ENCODE results near the gene FAM124A.

FAM124A gene, protein sequence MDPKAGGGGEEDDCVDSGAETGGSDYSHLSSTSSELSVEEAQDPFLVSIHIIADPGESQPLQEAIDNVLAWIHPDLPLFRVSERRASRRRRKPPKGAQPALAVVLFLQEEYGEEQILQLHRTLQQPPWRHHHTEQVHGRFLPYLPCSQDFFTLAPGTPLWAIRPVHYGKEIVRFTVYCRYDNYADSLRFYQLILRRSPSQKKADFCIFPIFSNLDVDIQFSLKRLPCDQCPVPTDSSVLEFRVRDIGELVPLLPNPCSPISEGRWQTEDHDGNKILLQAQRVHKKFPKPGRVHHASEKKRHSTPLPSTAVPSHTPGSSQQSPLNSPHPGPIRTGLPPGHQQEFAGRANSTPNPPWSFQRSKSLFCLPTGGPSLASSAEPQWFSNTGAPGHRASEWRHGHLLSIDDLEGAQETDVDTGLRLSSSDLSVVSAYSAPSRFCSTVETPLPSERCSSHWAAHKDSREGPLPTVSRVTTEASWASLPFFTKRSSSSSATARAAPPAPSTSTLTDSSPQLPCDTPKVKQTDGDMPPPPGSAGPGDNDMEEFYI

DNA sequence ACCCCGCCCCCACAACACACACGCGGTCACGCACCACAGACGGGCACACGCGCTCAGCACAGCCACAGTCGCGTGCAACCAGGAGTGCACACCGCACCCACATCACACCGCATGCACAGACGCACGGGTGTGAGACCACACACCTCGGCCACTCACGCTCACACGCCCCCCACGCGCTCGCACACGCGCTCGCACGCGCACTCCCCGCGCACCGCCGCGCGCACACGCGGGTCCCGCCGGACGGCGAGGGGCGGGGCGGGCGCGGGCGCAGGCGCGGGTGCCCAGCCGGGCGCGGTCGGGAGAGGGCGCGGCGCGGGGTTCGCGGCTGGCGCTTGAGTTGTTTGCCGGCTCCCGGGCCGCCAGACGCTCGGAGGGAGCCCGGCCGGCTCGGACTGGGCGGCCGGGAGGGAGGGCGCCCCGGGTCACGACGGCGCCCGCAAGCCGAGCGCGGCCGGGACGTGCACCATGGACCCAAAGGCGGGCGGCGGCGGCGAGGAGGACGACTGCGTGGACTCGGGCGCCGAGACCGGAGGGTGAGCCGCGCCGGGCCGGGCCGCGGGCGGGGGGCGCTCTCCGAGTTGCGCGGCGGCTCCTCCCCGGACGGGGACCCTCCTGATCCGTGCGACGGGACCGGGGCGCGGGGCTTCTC is at the start of gene FAM124A:
FAM124A (plus strand) TSS at position 362 of the 649 bp plus-strand sequence; CDS start at position 466, 104 bp downstream.
- DNase-seq: no peak

DNA sequence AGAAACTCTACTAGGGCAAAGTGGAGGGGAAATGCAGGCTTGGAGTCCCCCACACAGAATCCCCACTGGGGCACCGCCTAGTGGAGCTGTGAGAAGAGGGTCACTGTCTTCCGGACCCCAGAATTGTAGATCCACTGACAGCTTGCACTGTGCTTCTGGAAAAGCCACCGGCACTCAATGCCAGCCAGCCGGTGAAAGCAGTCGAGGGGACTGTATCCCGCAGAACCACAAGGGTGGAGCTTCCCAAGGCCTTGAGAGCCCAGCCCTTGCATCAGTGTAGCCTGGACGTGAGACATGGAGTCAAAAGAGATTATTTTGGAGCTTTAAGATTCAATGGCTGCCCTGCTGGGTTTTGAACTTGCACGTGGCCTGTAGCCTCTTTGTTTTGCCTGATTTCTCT is 47.2 kb upstream of the FAM124A start:
- no peak for DNase-seq

DNA sequence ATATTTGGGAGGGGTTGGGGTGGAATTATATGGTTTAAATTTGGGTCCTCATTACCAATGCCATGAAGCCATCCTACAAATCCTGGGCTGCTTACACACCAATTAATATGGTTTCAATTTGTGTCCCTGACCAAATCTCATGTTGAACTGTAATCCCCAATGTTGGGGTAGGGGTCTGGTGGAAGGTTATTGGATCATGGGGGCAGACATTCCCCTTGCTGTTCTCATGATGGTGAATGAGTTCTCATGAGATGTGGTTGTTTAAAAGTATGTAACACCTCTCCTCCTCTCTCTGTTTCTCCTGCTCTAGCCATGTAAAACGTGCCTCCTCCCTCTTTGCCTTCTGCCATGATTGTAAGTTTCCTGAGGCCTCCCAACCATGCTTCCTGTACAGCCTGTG is 46.6 kb upstream of the FAM124A start:
- DNase-seq: no peak

DNA sequence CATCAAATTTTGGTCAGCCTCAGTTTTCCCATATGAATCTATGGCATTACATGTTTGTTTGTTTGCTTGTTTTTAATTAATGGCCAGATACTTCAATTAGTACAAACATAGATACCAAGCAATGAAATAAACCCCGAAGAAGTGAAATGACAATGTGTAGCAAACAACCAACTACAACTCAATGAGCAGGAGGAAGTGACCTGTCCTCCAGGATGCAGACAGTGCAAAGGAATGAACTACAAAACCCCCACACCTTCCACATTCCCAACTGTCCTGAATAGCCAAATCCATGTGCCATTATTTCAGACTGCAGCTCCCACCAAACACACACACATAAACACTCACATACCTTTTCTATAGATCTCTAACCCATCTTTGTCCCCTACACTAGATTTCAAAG is 45.0 kb upstream of the FAM124A start:
- no peak for DNase-seq

DNA sequence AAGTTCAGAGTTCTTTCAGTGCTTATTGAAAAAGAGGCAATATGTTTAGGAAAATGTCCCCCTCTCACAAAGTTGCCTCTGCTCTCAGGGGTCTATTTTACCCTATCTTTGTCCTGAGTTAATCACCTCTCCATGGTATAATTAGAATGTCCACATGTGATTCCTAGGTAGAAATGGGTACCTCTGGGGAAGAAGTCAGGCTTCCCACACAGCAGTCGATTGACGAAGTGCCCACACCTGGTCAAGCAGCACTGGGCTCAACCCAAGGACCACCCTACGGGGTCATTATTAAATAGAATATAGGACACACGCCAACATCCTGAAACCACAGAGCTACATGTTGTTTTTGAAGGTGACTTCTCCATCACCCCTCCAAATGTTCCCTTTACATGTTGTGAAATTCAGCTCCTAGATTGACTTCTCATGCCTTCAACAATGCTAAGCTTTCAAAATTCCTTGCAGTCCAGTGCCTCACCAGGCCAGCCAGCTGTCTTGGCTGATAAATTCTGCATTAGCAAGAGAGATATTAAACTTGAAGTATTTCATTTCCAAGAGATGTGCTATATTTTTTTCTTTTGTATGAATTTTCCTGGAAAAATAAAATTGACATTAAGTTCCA is 43.6 kb upstream of the FAM124A start:
- DNase-seq: no peak

DNA sequence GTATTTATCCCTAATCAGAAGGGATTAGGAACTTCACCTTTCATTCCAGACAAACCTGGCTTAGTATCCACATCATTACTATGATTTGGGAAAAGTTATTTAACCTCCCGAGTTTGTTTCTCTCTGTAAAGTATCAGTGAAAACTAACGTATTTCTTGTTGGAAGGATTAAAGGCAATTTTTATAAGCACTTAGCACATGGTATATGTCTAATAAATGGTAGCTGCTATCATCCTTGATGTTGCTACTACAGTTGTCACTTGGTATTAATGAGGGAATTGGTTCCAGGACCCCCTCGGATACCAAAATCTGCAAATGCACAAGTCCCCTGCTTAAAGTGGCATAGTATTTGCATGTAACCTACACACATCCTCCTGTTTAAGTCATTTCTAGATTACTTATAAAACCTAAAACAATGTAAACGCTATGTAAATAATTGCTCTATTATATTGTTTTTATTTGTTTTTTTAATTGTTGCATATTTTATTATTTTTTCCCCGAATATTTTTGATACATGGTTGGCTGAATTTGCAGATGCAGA is 42.7 kb upstream of the FAM124A start:
- DNase-seq: no peak

DNA sequence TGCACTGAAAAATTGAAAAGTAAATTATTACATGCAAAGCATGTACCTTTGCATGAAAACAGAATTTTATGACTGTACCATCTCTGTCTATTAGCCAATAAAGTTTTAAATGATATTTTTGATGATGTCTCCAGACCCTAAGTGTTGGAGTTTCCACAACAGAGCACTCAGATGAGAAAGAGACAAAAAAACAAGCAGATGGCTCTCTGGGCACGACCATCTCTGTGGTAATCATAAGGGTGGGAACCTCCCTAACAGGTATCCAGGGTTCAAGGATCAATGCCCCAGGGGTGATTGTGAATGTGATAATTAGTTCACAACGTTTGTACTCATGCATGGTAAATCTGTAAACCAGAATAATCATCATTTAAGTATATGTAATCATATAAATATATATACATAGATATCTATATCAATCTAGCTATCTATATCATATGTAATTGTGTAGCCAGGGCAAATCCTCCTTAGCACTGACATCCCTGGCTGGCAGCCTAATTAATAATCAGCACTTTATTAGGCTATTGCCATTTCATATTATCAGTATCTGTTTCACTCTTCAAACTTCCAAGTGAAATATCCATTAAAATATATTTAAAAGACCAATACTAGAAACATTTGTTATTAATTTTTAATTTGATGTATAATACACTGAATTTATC is 41.2 kb upstream of the FAM124A start:
- no peak for DNase-seq

DNA sequence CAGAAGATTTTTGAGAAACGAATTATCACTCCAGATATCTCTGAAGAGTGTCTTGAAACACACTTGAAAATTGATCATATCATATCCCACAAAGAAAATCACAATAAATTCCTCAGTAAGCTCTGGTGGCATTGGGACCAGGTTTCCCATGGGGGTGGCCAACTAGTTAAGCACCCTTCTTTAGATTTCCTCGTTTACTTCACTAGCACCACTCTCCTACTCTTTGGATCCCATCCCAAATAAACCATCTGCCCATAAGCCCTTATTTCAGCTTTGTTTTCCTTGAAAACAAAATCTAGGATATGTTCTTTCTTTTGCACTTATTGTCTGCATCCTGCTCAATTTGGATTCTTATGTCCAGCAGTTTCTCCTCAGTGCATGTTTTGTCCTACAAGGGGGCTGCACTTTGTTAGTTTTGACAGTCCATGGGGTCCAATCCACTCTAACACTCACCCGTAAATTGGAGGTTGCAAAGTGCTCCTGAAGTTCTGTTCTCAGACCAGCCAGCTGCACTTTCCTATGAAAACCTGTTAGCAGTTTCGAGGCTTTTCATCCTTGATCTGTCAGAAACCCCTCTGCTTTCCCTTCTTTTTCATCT is 40.3 kb upstream of the FAM124A start:
- no peak for DNase-seq

DNA sequence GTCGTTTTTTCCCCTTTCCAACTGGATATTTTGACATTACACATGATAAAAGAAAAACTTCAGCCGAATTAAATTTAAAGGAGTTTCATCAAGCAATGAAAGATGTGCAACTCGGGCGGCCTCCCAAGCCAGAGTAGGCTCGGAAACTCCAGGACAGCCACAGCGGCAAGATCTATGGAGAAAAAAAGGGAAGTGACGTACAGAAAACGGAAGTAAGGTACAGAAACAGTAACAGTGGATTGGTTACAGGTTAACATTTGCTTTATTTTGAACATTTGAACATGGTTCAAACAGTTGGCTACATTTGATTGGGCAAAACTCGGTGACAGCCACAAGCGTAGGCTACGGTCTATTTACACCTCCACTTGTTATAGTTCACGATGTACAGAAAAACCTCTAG is 30.5 kb upstream of the FAM124A start:
- no peak for DNase-seq

DNA sequence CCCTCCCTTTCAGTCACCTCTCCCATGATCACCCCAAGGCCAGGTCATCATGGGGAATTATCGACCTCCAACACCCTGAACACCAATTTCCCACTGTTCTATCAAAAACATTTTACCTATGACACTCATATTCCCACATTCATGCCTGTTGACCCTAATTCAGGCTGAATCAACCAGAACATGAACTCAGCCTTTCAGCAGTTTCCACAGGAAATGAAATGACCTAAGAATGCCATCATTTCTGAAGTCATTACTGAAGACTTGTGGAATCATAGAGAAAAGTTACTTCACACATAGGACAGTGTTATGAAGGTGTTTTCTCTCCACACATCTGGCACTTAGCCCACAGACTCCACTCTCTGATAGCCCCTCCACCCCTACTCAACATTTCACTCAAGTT is 29.9 kb upstream of the FAM124A start:
- no peak for DNase-seq

DNA sequence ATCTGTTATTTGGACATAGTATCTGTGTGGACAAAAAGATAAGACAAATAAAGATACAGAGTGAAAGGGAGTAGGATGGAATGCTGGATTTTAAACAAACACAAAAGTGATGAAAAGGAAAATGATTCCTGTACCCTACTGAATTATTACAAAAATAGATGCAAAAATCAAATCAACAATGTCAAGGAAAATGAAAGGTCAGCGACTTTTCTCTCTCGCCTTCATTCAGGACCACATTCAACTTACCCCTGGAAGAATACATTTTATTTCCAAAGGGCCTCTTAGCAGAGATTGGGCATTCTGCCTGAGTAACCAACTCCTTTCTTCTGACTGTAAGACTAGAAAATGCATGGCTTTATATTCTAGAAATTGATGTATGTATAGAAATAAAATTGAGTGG is 28.8 kb upstream of the FAM124A start:
- DNase-seq: no peak

DNA sequence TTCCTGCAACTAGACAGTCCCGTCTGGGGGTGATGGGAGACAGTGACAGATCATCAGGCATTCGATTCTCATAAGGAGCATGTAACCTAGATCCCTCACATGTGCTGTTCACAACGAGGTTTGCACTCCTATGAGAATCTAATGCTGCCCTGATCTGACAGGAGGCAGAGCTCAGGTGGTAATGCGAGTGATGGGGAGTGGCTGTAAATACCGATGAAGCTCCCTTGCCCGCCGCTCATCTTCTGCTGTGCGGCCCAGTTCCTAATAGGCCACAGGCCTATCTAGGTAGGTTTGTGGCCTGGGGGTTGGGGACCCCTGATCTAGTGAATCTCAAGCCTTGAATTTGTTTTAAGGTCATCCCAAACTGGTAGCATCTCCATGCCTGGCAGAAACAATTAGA is 27.3 kb upstream of the FAM124A start:
- DNase-seq: no peak

DNA sequence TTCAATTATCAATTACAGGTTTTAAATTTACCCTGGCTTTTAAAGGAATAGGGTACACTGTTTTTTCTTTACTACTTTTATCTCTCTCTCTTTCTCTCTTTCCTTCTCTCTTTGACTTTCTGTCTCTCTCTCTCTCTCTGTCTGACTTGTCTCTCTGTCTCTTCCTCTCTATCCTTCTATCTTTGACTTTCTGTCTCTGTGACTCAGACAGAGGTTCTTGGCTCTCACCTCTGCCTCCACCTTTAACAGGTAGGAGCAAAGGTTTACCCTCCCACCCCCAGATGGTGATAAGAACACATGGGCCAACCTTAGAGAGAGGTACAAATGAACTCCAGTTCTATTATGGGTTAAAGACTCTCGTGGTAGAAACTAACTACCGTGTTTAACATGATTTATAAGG is 20.3 kb upstream of the FAM124A start:
- no peak for DNase-seq

DNA sequence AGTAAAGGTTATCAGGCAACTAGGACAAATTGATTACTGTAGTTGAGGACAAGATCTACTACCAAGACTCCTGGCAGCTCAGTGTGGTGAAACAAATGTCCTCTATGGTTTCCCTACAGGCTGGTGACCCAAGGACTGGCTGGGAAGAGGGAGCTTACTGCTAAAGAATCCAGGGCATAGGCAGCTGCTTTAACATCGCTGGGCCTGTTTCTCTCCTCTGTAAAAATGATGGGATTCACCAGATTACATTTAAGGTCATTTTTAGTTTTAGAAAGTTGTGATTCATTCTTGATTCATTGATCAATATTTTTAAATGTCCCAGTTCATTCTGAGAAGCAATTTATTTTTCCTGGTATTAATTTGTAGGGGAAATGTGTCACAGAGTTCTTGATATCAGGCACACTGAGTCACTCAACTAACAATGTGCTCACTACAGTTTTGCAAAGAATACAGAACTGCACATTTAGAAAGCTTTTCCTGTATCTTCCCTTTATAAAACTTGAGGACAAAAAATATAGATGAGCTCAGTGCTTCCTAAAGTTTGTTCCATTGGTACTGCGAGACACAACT is 19.6 kb upstream of the FAM124A start:
- DNase-seq: no peak

DNA sequence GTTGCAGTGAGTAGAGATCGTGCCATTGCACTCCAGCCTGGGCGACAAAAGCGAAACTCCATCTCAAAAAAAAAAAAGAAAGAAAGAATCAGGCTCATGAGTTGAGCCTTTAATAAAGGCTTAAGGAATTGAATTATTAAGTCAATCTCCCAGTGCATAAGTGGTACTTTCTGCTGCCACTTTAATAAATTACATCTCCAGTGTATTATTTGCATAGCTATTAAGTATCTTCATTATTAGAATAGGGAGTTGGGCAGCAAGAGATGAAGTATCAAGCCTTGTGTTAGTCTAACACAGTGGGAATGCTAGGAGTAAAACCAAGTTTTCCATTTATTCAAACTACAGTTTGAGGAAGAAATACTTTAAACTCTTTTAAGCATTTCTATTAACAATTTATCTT is 15.6 kb upstream of the FAM124A start:
- DNase-seq: no peak

DNA sequence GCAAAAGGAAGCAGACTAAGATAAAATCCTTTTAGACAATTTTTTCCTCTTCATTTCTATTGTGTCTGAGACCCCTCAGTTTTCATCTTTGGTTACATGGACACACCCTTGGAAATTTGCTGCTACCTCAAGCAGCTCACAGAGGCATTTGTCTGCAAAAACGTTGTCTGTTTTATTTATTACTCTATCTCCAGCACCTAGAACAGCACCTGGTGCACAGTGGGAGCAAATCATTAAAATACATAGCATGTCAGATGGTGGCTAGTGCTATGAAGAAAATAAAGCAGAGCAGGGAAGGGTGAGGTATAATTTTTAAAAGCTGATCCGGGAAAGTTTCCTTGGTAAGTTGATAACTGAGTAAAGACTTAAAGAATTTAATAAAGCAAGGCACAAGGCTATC is 14.3 kb upstream of the FAM124A start:
- DNase-seq: no peak

DNA sequence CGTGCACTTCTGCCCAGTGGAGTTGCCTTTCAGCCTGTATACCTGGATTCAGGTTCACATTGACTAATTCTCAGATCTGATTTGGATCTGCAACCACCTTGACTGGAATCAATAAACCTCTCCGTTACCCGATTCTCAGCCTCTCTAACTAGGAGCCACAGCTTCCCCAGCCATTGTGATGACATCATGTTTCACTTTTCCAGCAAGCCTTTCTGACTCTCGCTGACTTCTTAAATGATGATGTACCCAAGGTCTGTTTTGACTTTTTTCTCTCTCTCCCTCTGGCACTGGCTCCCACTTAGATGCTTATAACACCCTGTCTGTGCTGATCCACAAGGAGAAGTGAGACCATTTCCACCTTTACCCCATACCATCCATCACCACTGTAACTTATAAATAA is 13.5 kb upstream of the FAM124A start:
- DNase-seq: no peak

DNA sequence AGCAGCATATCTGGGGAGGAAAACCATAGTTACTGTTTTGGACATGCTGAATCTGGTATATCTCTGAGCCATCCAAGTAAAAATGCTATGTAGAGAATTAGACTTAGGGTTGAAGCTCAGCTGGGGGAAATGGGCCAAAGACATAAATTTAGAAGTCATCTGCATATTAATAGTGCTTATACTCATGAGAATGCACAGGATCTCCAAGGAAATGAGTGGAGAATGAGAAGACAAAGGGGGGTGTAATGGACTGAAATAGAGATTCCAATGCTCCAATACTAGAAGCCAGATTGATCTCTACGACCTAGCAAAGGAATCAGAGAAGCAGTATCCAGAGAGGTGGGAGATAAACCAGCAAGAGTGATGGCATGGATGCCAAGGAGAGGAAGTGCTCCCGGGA is 10.3 kb upstream of the FAM124A start:
- DNase-seq: no peak

DNA sequence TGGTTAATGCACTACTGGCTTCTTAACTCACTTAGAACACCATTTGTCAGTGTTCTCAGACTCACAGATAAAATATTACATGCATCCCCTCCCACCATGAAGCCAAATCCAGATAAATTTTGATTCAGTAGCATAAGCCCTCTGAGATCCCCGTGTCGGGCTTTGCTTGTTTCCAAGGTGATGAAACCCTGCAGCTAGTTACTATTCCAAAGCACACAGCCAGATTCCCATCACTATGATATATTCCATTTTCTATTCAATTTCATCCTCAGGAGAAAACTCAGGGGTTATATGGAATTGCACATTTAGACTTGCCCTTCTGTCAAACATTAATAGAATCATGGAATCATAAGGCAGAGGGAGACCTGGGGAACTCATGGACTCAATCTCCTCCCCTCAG is 9.4 kb upstream of the FAM124A start:
- no peak for DNase-seq

DNA sequence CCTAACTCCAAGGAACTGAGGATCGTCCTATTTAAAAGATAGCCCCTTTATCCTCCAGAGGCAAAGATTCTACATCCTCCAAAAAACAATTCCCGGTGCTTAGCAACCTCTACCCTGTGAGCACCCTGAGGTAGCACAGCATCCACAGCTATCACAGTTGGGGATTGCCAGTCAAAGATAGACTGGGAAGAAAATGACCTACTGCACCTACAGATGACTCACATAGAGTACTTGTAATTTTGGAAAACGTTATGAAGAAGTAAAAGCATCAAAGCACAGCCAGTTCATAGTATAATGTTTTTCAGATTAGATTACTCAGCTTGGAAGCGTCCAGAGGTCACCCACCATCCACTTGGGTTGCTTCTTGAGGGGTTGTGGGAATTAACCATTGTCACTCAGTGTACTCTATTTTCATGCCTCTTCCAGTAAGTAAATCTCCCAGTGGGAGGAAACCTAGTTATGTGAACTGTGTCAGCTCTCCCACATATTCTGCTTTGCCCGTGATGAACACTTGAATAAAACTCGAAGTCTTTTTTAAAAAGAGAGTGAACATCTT is 8.9 kb upstream of the FAM124A start:
- DNase-seq: no peak

DNA sequence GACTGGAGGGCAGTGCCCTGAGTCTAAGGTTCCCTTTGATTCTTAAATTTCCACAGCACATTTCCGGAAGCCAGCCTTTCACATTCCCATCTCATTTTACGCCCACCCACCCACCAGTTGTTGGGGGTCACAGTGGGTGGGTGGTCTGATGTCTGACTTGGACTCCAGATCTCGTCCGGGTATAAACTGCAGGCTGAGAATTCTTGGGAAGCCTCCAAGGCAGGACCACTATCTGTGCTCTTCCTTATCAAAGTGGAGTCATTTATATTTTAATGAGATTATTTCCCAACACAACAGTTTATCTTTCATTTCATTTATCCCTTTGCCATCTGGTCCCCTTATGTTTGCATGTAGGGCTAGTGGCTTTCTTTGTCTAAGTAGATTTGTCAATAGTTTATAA is 3.6 kb upstream of the FAM124A start:
- DNase-seq: no peak

DNA sequence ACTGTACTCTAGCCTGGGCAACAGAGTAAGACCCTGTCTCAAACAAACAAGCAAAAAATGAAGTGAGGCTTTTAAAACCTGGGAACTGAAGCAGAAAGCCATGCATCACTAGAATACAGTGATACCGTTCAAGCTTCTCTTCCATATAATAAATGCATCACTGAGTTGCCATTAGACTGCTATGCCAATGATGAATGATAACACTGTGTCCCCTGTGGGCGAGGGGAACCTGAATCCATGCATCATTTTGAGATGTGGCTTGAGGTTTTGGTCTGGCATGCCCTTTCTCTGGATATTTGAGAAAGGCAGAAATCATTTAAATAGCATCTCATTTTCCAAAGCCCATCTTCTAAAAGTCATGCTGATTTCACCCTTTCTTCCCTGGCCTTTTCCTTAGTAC is 1.5 kb upstream of the FAM124A start:
- no peak for DNase-seq

Data from amniotic stem cell (primary cell).